H9 (cell line): Measurements from ENCODE around the gene GRIN3B. TPM values are rescaled to one million over a fixed set of nuclear protein-coding genes. Genes with fewer than 3 reads are reported as not detected.

ENCODE experiments used
- DNase-seq: peaks from one replicate; pipeline ENCODE4 v3.0.0-alpha.2; 2017
- H2AFZ ChIP-seq: one replicate; pipeline ENCODE4 v1.6.1; 2013; ENCODE audit warnings: mild to moderate bottlenecking, low read length, control low read depth, moderate library complexity
- H2AK5ac ChIP-seq: 2 replicates; pipeline ENCODE4 v1.6.1; 2013; ENCODE audit warnings: low read length, control low read depth, mixed read lengths; ENCODE audit not compliant: insufficient read length
- H2BK120ac ChIP-seq: one replicate; pipeline ENCODE4 v1.6.1; 2013; ENCODE audit warnings: low read depth, mild to moderate bottlenecking, low read length, control low read depth, inconsistent platforms; ENCODE audit not compliant: poor library complexity, severe bottlenecking
- H2BK12ac ChIP-seq: 2 replicates; pipeline ENCODE4 v1.6.1; 2013; ENCODE audit warnings: low read length, control low read depth, mixed read lengths, low read depth; ENCODE audit not compliant: insufficient read length
- H2BK15ac ChIP-seq: 2 replicates; pipeline ENCODE4 v1.6.1; 2013; ENCODE audit warnings: low read depth, low read length, control low read depth
- H2BK20ac ChIP-seq: one replicate; pipeline ENCODE4 v1.6.1; 2013; ENCODE audit warnings: low read depth, mild to moderate bottlenecking, low read length, control low read depth, inconsistent platforms; ENCODE audit not compliant: poor library complexity, severe bottlenecking
- H2BK5ac ChIP-seq: 2 replicates; pipeline ENCODE4 v1.6.1; 2013; ENCODE audit warnings: low read length, control low read depth, mixed read lengths; ENCODE audit not compliant: insufficient read length
- H3K14ac ChIP-seq: 2 replicates; pipeline ENCODE4 v1.6.1; 2013; ENCODE audit warnings: low read length, control low read depth; ENCODE audit not compliant: insufficient read depth
- H3K18ac ChIP-seq: 2 replicates; pipeline ENCODE4 v1.6.1; 2013; ENCODE audit warnings: low read depth, mild to moderate bottlenecking, mixed read lengths, low read length, control low read depth; ENCODE audit not compliant: insufficient read length
- H3K23ac ChIP-seq: 2 replicates; pipeline ENCODE4 v1.6.1; 2013; ENCODE audit warnings: low read length, control low read depth, mixed read lengths, low read depth; ENCODE audit not compliant: insufficient read length
- H3K23me2 ChIP-seq: 2 replicates; pipeline ENCODE4 v1.6.1; 2013; ENCODE audit warnings: low read depth, mild to moderate bottlenecking, mixed read lengths, low read length, control low read depth; ENCODE audit not compliant: insufficient read length, poor library complexity, severe bottlenecking
- H3K27ac ChIP-seq: 2 replicates; pipeline ENCODE4 v1.5.1; 2013; ENCODE audit warnings: low read length, control low read depth, mixed read lengths, low read depth; ENCODE audit not compliant: insufficient read length
- H3K27me3 ChIP-seq: 2 replicates; pipeline ENCODE4 v1.6.1; 2013; ENCODE audit warnings: low read length, control low read depth, inconsistent platforms; ENCODE audit not compliant: insufficient read depth
- H3K4ac ChIP-seq: 2 replicates; pipeline ENCODE4 v1.6.1; 2013; ENCODE audit warnings: low read depth, mild to moderate bottlenecking, control low read depth, inconsistent platforms, low read length, moderate library complexity
- H3K4me1 ChIP-seq: 2 replicates; pipeline ENCODE4 v1.6.1; 2013; ENCODE audit warnings: low read length, control low read depth, inconsistent platforms; ENCODE audit not compliant: insufficient read depth
- H3K4me2 ChIP-seq: 2 replicates; pipeline ENCODE4 v1.6.1; 2013; ENCODE audit warnings: low read length, control low read depth, mixed read lengths; ENCODE audit not compliant: insufficient read length, insufficient read depth
- H3K56ac ChIP-seq: 2 replicates; pipeline ENCODE4 v1.6.1; 2013; ENCODE audit warnings: low read depth, mild to moderate bottlenecking, mixed read lengths, low read length, control low read depth; ENCODE audit not compliant: insufficient read length
- H3K79me1 ChIP-seq: 2 replicates; pipeline ENCODE4 v1.6.1; 2013; ENCODE audit warnings: low read depth, mild to moderate bottlenecking, moderate library complexity, low read length, control low read depth, inconsistent platforms; ENCODE audit not compliant: insufficient read depth, poor library complexity, severe bottlenecking
- H3K79me2 ChIP-seq: 2 replicates; pipeline ENCODE4 v1.6.1; 2013; ENCODE audit warnings: low read length, control low read depth, inconsistent platforms; ENCODE audit not compliant: insufficient read depth
- H3K9ac ChIP-seq: 2 replicates; pipeline ENCODE4 v1.6.1; 2013; ENCODE audit warnings: low read length, control low read depth, mixed read lengths; ENCODE audit not compliant: insufficient read length; ENCODE audit errors: extremely low read depth
- H3K9me3 ChIP-seq: one replicate; pipeline ENCODE4 v1.6.1; 2013; ENCODE audit warnings: low read depth, low read length, inconsistent platforms; ENCODE audit not compliant: control insufficient read depth
- H3T11ph ChIP-seq: one replicate; pipeline ENCODE4 v1.6.1; 2013; ENCODE audit warnings: mild to moderate bottlenecking, low read length, control low read depth, inconsistent platforms
- H4K20me1 ChIP-seq: one replicate; pipeline ENCODE4 v1.6.1; 2013; ENCODE audit not compliant: control insufficient read depth, insufficient read length, insufficient read depth
- H4K5ac ChIP-seq: 2 replicates; pipeline ENCODE4 v1.6.1; 2013; ENCODE audit warnings: low read depth, mild to moderate bottlenecking, mixed read lengths, low read length, control low read depth; ENCODE audit not compliant: insufficient read length
- H4K8ac ChIP-seq: replicated peaks from 2 replicates; pipeline ENCODE4 v1.6.1; 2013; ENCODE audit warnings: low read length, control low read depth, mixed read lengths, low read depth; ENCODE audit not compliant: insufficient read length
- H4K91ac ChIP-seq: 2 replicates; pipeline ENCODE4 v1.6.1; 2013; ENCODE audit warnings: low read depth, mild to moderate bottlenecking, moderate library complexity, mixed read lengths, low read length, control low read depth; ENCODE audit not compliant: insufficient read length
- H3K27ac Mint-ChIP-seq, 3 experiments: 2 replicates in 2 of 3; 3 replicates in 1 of 3; pipeline ENCODE4 v1.8.0; 2020 to 2021; ENCODE audit warnings: mixed read lengths in 3 of 3, mild to moderate bottlenecking in 1 of 3, moderate library complexity in 1 of 3
- H3K27me3 Mint-ChIP-seq: 2 replicates; pipeline ENCODE4 v1.8.0; 2021; ENCODE audit warnings: low read depth, mild to moderate bottlenecking, moderate library complexity, mixed read lengths
- H3K36me3 Mint-ChIP-seq, 3 experiments: 2 replicates in 2 of 3; 3 replicates in 1 of 3; pipeline ENCODE4 v1.8.0; 2020 to 2021; ENCODE audit warnings: low read depth in 3 of 3, mixed read lengths in 3 of 3; ENCODE audit not compliant: insufficient read depth in 1 of 3
- H3K4me1 Mint-ChIP-seq, 2 experiments: 2 replicates each; pipeline ENCODE4 v1.8.0; 2020; ENCODE audit warnings: mixed read lengths in 2 of 2
- H3K4me3 Mint-ChIP-seq, 2 experiments: 2 replicates in 1 of 2; 3 replicates in 1 of 2; pipeline ENCODE4 v1.8.0; 2020 to 2021; ENCODE audit warnings: mild to moderate bottlenecking in 2 of 2, mixed read lengths in 2 of 2, moderate library complexity in 1 of 2
- H3K9me3 Mint-ChIP-seq, 2 experiments: 2 replicates in 1 of 2; 3 replicates in 1 of 2; pipeline ENCODE4 v1.8.0; 2020; ENCODE audit warnings: mild to moderate bottlenecking in 2 of 2, mixed read lengths in 2 of 2, moderate library complexity in 1 of 2
- WGBS: extraction: QIAGEN DNeasy Blood & Tissue Kit; methylation state at CpG from one replicate; pipeline ENCODE4 v1.1.7; 2013; ENCODE audit warnings: missing lambda C conversion rate, low lambda C conversion rate, mixed read lengths; ENCODE audit not compliant: insufficient read length; ENCODE audit errors: extremely low coverage; 5-methylcytosine and 5-hydroxymethylcytosine counted together
- total RNA-seq: library from RNA; stranded (reverse); gene quantifications from 2 replicates; pipeline ENCODE4 v1.2.1, GENCODE V29; 2021
- TF ChIP-seq, protein P1 (sequence below): fragments of 200-600 bp; sonication (generic); conservative IDR thresholded peaks from 3 replicates; pipeline ENCODE4 v1.8.0; 2021; ENCODE audit warnings: antibody characterized with exemption, mild to moderate bottlenecking

GRIN3B gene
- total RNA-seq, 1 experiment from 2014 or later = 1.0 TPM

DNA sequence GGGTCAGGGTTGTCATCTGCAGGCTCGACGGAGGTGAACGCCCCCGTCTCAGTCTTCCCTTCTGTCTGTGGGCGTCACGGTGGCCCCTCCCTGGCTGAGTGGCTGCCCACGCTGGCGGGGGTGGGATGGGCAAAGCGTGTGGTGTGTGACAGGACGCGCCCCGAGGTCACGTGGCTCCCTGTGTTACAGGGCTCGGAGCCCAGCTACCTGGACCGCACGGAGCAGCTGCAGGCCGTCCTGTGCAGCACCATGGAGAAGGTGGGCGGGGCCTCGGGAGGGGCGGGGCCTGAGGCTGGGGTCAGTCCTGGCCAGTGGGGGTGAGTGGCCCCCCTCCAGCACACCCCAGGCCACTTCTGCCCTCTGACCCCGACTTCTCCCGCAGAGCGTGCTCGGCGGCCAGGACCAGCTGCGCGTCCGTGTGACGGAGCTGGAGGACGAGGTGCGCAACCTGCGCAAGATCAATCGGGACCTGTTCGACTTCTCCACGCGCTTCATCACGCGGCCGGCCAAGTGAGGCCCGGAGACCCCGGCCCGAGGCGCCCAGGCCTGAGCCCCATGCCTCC lies 6.3 kb upstream of the GRIN3B start:
- Histone ChIP-seq H2BK20ac (no peak overlapping the region), H3K14ac (no peak overlapping the region; the same call in 1 of the 2 replicates), H3K4me1 (no peaks in the 10 kb centered on the region), H4K20me1 (peaks cover 7% of the 10 kb centered on the region), H3T11ph (no peak overlapping the region), H2AK5ac (no peak overlapping the region), H3K79me1 (no peaks in the 10 kb centered on the region), H2BK120ac (no peak overlapping the region), H3K79me2 (no peaks in the 10 kb centered on the region), H4K8ac (no peak overlapping the region), H3K9ac (no peak overlapping the region), H2AFZ (no peak overlapping the region), H3K18ac (no peak overlapping the region), H2BK12ac (no peak overlapping the region), H4K5ac (no peak overlapping the region), H3K23me2 (no peaks in the 10 kb centered on the region), H3K4ac (no peak overlapping the region), H2BK5ac (no peak overlapping the region), H3K4me2 (no peak overlapping the region), H3K27me3 (no peaks in the 10 kb centered on the region; the same call in 1 of the 2 replicates), H4K91ac (no peak overlapping the region), H3K9me3 (no peaks in the 10 kb centered on the region), H3K56ac (no peak overlapping the region), H3K27ac (no peak overlapping the region), H3K23ac (no peak overlapping the region), H2BK15ac (no peak overlapping the region)
- Mint-ChIP-seq H3K27me3 (peaks cover 26% of the 10 kb centered on the region), H3K4me3 (no peak overlapping the region), H3K36me3 (peaks cover under 1 to 15% (median 15%) of the 10 kb centered on the region in 3 experiments; a peak in 6 of 7 replicates), H3K27ac (no peak overlapping the region), H3K4me1 (peaks cover 5 to 14% of the 10 kb centered on the region in 2 experiments), H3K9me3 (no peaks in the 10 kb centered on the region; a peak in 1 of 5 replicates)
- TF ChIP-seq, protein P1, sequence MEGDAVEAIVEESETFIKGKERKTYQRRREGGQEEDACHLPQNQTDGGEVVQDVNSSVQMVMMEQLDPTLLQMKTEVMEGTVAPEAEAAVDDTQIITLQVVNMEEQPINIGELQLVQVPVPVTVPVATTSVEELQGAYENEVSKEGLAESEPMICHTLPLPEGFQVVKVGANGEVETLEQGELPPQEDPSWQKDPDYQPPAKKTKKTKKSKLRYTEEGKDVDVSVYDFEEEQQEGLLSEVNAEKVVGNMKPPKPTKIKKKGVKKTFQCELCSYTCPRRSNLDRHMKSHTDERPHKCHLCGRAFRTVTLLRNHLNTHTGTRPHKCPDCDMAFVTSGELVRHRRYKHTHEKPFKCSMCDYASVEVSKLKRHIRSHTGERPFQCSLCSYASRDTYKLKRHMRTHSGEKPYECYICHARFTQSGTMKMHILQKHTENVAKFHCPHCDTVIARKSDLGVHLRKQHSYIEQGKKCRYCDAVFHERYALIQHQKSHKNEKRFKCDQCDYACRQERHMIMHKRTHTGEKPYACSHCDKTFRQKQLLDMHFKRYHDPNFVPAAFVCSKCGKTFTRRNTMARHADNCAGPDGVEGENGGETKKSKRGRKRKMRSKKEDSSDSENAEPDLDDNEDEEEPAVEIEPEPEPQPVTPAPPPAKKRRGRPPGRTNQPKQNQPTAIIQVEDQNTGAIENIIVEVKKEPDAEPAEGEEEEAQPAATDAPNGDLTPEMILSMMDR = no peak
- no CpG with 5 or more reads among the region's 43 CpGs for WGBS
- DNase-seq = no peak
